Esophagus muscularis mucosa (tissue), 4 donors: ENCODE results near the gene TNFSF11. TPM values are rescaled to one million over a fixed set of nuclear protein-coding genes. Genes with fewer than 3 reads are reported as not detected.

ENCODE experiments used
- DNase-seq: peaks from one replicate; pipeline ENCODE4 v3.0.0-alpha.2; 2017; ENCODE audit errors: extremely low spot score
- H3K27ac ChIP-seq, 4 donors: fragments of 200-600 bp; sonication (generic); replicated peaks in 1 of 4; 1 replicate in 3 of 4; 2 replicates in 1 of 4; pipeline ENCODE4 v1.5.1; 2016 to 2019; ENCODE audit warnings: mild to moderate bottlenecking in 1 of 4
- H3K27me3 ChIP-seq, 4 donors: fragments of 200-600 bp; sonication (generic); one replicate each; pipeline versions ENCODE4 v1.5.1 to v1.6.0; 2016 to 2019
- H3K36me3 ChIP-seq, 4 donors: fragments of 200-600 bp; sonication (generic); one replicate each; pipeline ENCODE4 v1.5.1; 2016 to 2019
- H3K4me1 ChIP-seq, 4 donors: fragments of 200-600 bp; sonication (generic); one replicate each; pipeline ENCODE4 v1.5.1; 2016 to 2019
- H3K4me3 ChIP-seq, 4 donors: fragments of 200-600 bp; sonication (generic); 1 replicate in 2 of 4; 2 replicates in 2 of 4; pipeline ENCODE4 v1.5.1; 2016 to 2019; ENCODE audit warnings: mild to moderate bottlenecking in 4 of 4, moderate library complexity in 1 of 4
- H3K9me3 ChIP-seq, 4 donors: fragments of 200-600 bp; sonication (generic); 1 replicate in 3 of 4; 2 replicates in 1 of 4; pipeline ENCODE4 v1.5.1; 2016 to 2019
- CTCF ChIP-seq, 3 experiments: fragments of 200-600 bp in 2 of 3; fragments of 450-650 bp in 1 of 3; sonication (generic) in 2 of 3; IDR thresholded peaks; one replicate each; pipeline ENCODE4 v1.5.1; 2017 to 2019; ENCODE audit warnings: antibody characterized with exemption in 3 of 3, mild to moderate bottlenecking in 2 of 3, moderate library complexity in 1 of 3
- EP300 ChIP-seq: sonication (generic); formaldehyde crosslinking; IDR thresholded peaks from one replicate; pipeline ENCODE4 v1.6.1; 2017; ENCODE audit warnings: antibody characterized with exemption
- POLR2A ChIP-seq: fragments of 450-650 bp; IDR thresholded peaks from one replicate; pipeline ENCODE4 v1.6.1; 2017; ENCODE audit warnings: antibody characterized with exemption, moderate library complexity, mild to moderate bottlenecking, low read depth
- POLR2AphosphoS5 ChIP-seq, 2 donors: sonication (generic); formaldehyde crosslinking; IDR thresholded peaks; one replicate each; pipeline ENCODE4 v1.6.1; 2017; ENCODE audit warnings: antibody characterized with exemption in 2 of 2
- WGBS: methylation state at CpG from one replicate; pipeline ENCODE4 v1.1.5; 2018; 5-methylcytosine and 5-hydroxymethylcytosine counted together
- intact Hi-C: fragments of 100-400 bp; cut with DNase I; formaldehyde crosslinking; loops from one replicate; pipeline ENCODE4 v1.15.1; 2023
- total RNA-seq, 4 donors: library from RNA; depleted of rRNA; stranded (reverse); fragments of >200 nt; gene quantifications; one replicate each; pipeline versions ENCODE4 v1.1.0 to v1.2.1, GENCODE V29; 2016

The TNFSF11 gene
- total RNA-seq, 4 donors from 2014 or later, result 0.17 TPM; not detected in 3

DNA sequence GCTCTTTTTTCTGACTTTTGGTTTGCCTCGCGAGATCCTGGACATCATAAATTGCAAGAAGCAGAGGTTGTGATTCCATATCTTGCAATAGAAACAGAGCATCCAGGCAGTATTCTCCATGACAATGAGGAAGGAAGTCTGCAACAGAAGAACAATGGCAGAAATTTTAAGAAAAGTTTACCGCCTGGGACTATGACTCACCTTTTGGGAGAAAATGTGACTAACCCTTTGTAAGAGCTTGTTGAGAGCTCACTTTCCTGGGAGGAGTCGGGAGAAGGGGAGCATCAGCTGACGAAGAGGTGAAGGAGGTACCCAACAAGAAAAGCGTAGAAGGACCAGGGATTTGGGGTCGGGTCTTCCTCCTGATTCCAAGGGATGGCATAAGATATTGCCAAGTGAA lies 34.3 kb upstream of the TNFSF11 start:
- H3K4me1 ChIP-seq, result no peaks in the 10 kb centered on the region
- no peak for DNase-seq
- WGBS, result 79% methylated on average over 7 of the region's 7 CpGs
- intact Hi-C loops, result no loop called here
- no peak for TF ChIP-seq POLR2A
- no peak for TF ChIP-seq CTCF (IDR thresholded peaks at IDR 0.05)
- TF ChIP-seq POLR2AphosphoS5 (IDR thresholded peaks at IDR 0.05), result no peak
- TF ChIP-seq EP300, result no peak
- no peaks in the 10 kb centered on the region for H3K9me3 ChIP-seq
- no peak overlapping the region for H3K27ac ChIP-seq
- H3K27me3 ChIP-seq, result no peaks in the 10 kb centered on the region
- no peak overlapping the region for H3K4me3 ChIP-seq
- no peaks in the 10 kb centered on the region for H3K36me3 ChIP-seq

DNA sequence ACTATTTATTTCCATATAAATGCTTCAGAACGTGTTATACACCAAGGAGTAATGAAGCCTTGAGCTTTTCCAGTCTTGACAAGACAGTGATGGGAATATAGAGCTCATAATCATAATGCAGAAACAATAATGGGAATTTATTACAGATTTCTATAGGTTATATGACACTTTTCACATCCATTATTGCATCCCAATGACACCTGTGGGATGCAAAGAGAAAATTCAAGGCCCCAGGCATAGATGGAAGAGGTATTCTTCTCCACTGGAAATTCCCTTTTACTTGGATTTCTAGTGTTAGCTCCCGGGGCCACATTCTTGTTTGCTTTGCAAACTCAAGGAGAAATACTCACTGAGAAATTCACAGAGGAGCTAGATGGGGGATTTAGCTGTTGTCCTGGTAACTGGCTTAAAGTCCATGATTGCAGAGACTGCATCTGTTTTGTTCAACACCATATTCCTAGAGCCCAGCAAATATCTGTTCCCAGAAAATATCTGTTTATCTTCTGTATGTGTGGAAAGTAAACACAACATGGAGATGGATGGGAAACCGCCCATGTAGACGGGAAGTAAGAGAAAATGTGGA lies 30.6 kb upstream of the TNFSF11 start:
- WGBS, result 59% methylated on average over 4 of the region's 4 CpGs
- Histone ChIP-seq H3K27ac (no peak overlapping the region), H3K9me3 (no peaks in the 10 kb centered on the region), H3K36me3 (no peaks in the 10 kb centered on the region), H3K4me1 (no peaks in the 10 kb centered on the region), H3K27me3 (no peaks in the 10 kb centered on the region), H3K4me3 (no peak overlapping the region)
- no peak for DNase-seq
- intact Hi-C loops, result no loop called here
- TF ChIP-seq CTCF (IDR thresholded peaks at IDR 0.05) (no peak), POLR2A (no peak), EP300 (no peak), POLR2AphosphoS5 (IDR thresholded peaks at IDR 0.05) (no peak)

GRCh38 chr13:42544246-42544926 lies 29.6 kb upstream of the TNFSF11 start:
- Histone ChIP-seq H3K4me1 (no peaks in the 10 kb centered on the region), H3K36me3 (no peaks in the 10 kb centered on the region), H3K4me3 (no peak overlapping the region), H3K9me3 (no peaks in the 10 kb centered on the region), H3K27me3 (no peaks in the 10 kb centered on the region), H3K27ac (no peak overlapping the region)
- no peak for DNase-seq
- WGBS, result 77% methylated on average over 4 of the region's 4 CpGs
- TF ChIP-seq EP300 (no peak), POLR2A (no peak), CTCF (IDR thresholded peaks at IDR 0.05) (no peak), POLR2AphosphoS5 (IDR thresholded peaks at IDR 0.05) (no peak)
- intact Hi-C loops, result no loop called here

DNA sequence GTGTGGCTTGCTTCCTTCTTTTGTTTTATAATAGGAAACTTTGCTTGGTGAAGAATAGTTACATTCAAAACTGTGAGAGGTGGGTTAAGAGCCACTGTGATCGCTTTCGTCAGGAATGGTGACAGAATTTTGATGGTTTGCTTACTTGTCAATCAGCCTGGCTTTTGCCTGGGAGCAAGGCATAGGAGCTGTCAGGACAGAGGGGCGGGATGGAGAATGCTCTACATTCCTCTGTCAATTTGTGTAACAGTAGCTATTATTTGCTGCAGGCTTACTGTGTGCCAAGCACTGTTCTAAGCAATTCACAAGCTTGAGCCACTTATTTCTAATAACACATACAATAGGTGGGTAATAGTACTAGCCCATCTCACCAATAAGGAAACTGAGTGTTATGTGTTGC lies 28.1 kb upstream of the TNFSF11 start:
- no peak for TF ChIP-seq EP300
- no peak for TF ChIP-seq POLR2A
- no peak for TF ChIP-seq POLR2AphosphoS5 (IDR thresholded peaks at IDR 0.05)
- no peak for TF ChIP-seq CTCF (IDR thresholded peaks at IDR 0.05)
- intact Hi-C loops, result no loop called here
- no peaks in the 10 kb centered on the region for H3K27me3 ChIP-seq
- H3K4me1 ChIP-seq, result no peaks in the 10 kb centered on the region
- DNase-seq, result peak; percentile 45
- no peak overlapping the region for H3K27ac ChIP-seq
- H3K4me3 ChIP-seq, result no peak overlapping the region
- 78% methylated on average over 3 of the region's 3 CpGs for WGBS
- H3K9me3 ChIP-seq, result no peaks in the 10 kb centered on the region
- no peaks in the 10 kb centered on the region for H3K36me3 ChIP-seq
